Heart right ventricle (tissue), 16 donors: ENCODE measurements around the gene ITGBL1. TPM values are rescaled to one million over a fixed set of nuclear protein-coding genes. Genes with fewer than 3 reads are reported as not detected.
A peak's percentile ranks its signal among the peaks of the same experiment; 100 is the strongest.

Source experiments
- ATAC-seq, 8 donors: fragments of 200-7000 bp; cut with Tn5 transposase; one replicate each; pipeline ENCODE4 v1.9.1; 2020; ENCODE audit warnings: mild to moderate bottlenecking in 8 of 8, moderate library complexity in 8 of 8, moderate number of reproducible peaks in 1 of 8
- DNase-seq, 2 donors: peaks; one replicate each; pipeline ENCODE4 v3.0.0-alpha.2; 2020
- H3K27ac ChIP-seq, 10 donors: fragments of 200-600 bp; sonication (generic) in 2 of 10; one replicate each; pipeline versions ENCODE4 v1.5.0 to v1.8.0; 2020 to 2022; ENCODE audit warnings: mild to moderate bottlenecking in 3 of 10
- H3K27me3 ChIP-seq, 7 donors: fragments of 200-600 bp; one replicate each; pipeline ENCODE4 v1.8.0; 2021 to 2022; ENCODE audit warnings: mild to moderate bottlenecking in 2 of 7
- H3K36me3 ChIP-seq, 9 donors: fragments of 200-600 bp; sonication (generic) in 1 of 9; one replicate each; pipeline versions ENCODE4 v1.5.0 to v1.8.0; 2020 to 2022; ENCODE audit warnings: mild to moderate bottlenecking in 2 of 9
- H3K4me1 ChIP-seq, 9 donors: fragments of 200-600 bp; sonication (generic) in 1 of 9; one replicate each; pipeline versions ENCODE4 v1.5.0 to v1.8.0; 2020 to 2022; ENCODE audit warnings: mild to moderate bottlenecking in 4 of 9
- H3K4me3 ChIP-seq, 10 donors: fragments of 200-600 bp; sonication (generic) in 2 of 10; one replicate each; pipeline versions ENCODE4 v1.5.0 to v1.8.0; 2020 to 2022; ENCODE audit warnings: mild to moderate bottlenecking in 7 of 10, moderate library complexity in 2 of 10
- H3K9me3 ChIP-seq, 11 donors: fragments of 200-600 bp in 10 of 11; sonication (generic) in 2 of 11; one replicate each; pipeline versions ENCODE4 v1.5.0 to v1.8.0; 2013 to 2022; ENCODE audit warnings: mild to moderate bottlenecking in 2 of 11, control low read depth in 1 of 11, moderate library complexity in 1 of 11
- WGBS, 2 donors: extraction: QIAGEN DNeasy Blood & Tissue Kit; methylation state at CpG; one replicate each; pipeline ENCODE4 v1.1.7; 2013; ENCODE audit warnings: inconsistent platforms in 1 of 2; 5-methylcytosine and 5-hydroxymethylcytosine counted together
- intact Hi-C, 10 donors: fragments of 100-400 bp; cut with DNase I; formaldehyde crosslinking; loops; one replicate each; pipeline versions ENCODE4 v1.11.1 to v1.14.2; 2022
- polyA plus RNA-seq, 2 donors: library from polyadenylated mRNA; stranded (reverse); fragments of 200-250 nt; gene quantifications; one replicate each; pipeline ENCODE4 v1.2.3, GENCODE V29; 2013
- total RNA-seq, 10 donors: library from RNA; stranded (reverse); fragmentation: NEBNext Ultra II Directional in 3 of 10; extraction: Animal tissue kit (Norgen Biotek cat#: 25700) in 3 of 10; gene quantifications; one replicate each; pipeline versions ENCODE4 v1.2.1 to v1.2.4, GENCODE V29; 2021 to 2023
- TF ChIP-seq, protein P1 (sequence below), 9 donors: fragments of 200-600 bp; sonication (generic) in 2 of 9; IDR thresholded peaks; one replicate each; pipeline versions ENCODE4 v1.5.0 to v1.8.0; 2021 to 2022; ENCODE audit warnings: antibody characterized with exemption in 9 of 9, mild to moderate bottlenecking in 5 of 9, moderate library complexity in 1 of 9
- donor health status: Arrhythmogenic right ventricular cardiomyopathy.
- donor health status: ischemic (EF 13 %, LVEDD 7.1; RV severe dilation, severe dysfunction).
- donor health status: healthy with polysubstance abuse.
- donor health status: DM: no; HTN: yes; CAD: no.
- donor health status: DM: no; HTN: no; CAD: no.
- donor health status: ischemic (EF 25% LVEDD 6.9; RV normal size, moderate dysfunction).
- donor health status: ischemic (EF 25% LVEDD 5.7; RV mildly dilated, moderate dysfunction).
- donor health status: healthy.
- donor health status: DM: yes; HTN: yes; CAD: no.
- donor health status: Ischemic cardiomyopathy.
- donor health status: ischemic (EF 35%, LVEDD 5.7; RV mildly dilated, moderate dysfunction).
- donor health status: nonischemic (EF 11% LVEDD 7.7; RV severe dilation, severe dysfunction).
- donor health status: DM: yes; HTN: yes; CAD: no.
- donor health status: PGD.
- donor health status: ischemic (EF 29% LVEDD 5.4; RV normal size, mild dysfunction).
- donor health status: nonischemic (EF 23%, LVEDD 6.1; RV moderate dilation, normal function).

The ITGBL1 gene
- total and polyA plus RNA-seq, 12 donors, result 0.78 to 11.9 (median 4.3) TPM

DNA sequence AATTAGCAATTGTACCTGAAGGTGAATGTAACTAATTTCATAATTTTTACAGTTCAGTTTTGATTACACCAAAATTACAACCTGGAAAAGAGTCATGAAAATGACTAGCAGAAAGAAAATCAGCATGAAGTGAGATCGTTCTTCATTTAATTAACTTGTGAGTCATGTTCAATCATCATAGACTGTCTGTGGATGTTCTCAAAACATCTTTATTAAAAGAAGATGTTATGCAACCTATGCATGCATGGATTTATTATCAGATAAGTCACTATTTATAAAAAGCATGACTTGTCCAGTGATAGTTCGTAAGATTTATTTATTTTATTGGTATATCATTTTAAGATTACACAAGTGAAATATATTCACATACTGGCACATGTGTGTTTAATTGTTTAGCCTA is 245.9 kb downstream of the ITGBL1 start:
- Histone ChIP-seq H3K4me1 (peaks cover 0 to 8% (median 0%) of the 10 kb centered on the region in 9 donors), H3K27me3 (no peaks in the 10 kb centered on the region), H3K9me3 (no peaks in the 10 kb centered on the region), H3K4me3 (no peak overlapping the region), H3K27ac (no peak overlapping the region), H3K36me3 (no peaks in the 10 kb centered on the region)
- TF ChIP-seq, protein P1, sequence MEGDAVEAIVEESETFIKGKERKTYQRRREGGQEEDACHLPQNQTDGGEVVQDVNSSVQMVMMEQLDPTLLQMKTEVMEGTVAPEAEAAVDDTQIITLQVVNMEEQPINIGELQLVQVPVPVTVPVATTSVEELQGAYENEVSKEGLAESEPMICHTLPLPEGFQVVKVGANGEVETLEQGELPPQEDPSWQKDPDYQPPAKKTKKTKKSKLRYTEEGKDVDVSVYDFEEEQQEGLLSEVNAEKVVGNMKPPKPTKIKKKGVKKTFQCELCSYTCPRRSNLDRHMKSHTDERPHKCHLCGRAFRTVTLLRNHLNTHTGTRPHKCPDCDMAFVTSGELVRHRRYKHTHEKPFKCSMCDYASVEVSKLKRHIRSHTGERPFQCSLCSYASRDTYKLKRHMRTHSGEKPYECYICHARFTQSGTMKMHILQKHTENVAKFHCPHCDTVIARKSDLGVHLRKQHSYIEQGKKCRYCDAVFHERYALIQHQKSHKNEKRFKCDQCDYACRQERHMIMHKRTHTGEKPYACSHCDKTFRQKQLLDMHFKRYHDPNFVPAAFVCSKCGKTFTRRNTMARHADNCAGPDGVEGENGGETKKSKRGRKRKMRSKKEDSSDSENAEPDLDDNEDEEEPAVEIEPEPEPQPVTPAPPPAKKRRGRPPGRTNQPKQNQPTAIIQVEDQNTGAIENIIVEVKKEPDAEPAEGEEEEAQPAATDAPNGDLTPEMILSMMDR (IDR thresholded peaks at IDR 0.05), result no peak
- intact Hi-C loops, result no loop called here
- ATAC-seq (no peak), DNase-seq (no peak)
- WGBS, 2 donors, result 75 to 81% methylated on average over 2 of the region's 2 CpGs

DNA sequence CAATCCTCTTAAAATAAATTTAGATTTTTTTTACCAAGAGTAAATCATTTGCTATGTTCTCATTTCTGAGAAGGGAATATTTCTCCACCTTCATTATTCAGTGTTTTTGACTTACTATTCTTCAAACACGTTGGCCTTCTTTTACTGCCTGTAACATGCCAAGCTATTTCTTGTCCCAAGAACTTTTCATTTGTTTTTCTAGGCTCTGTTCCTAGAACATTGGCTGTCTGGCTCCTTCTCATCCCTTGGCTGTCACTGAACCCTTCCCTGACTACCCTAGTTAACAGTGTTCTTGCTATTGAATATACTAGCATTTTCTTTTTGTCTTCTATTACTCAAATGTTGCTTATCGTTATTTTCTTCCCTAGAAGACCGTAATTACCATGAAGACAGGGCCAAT is 248.1 kb downstream of the ITGBL1 start:
- Histone ChIP-seq H3K9me3 (no peaks in the 10 kb centered on the region), H3K27ac (peak overlapping the region in 3 of 10 donors; percentile 7 to 29 (median 20)), H3K4me3 (no peak overlapping the region), H3K4me1 (peaks cover 0 to 8% (median 0%) of the 10 kb centered on the region in 9 donors), H3K27me3 (peaks cover 0 to 4% (median 0%) of the 10 kb centered on the region in 7 donors), H3K36me3 (no peaks in the 10 kb centered on the region)
- TF ChIP-seq, protein P1 (IDR thresholded peaks at IDR 0.05), result no peak
- WGBS, 2 donors, result 64 to 76% methylated on average over 3 of the region's 3 CpGs
- ATAC-seq (peak; percentile 44 to 91 (median 74)), DNase-seq (peak in 1 of 2 donors; percentile 23)
- intact Hi-C loops, result no loop called here

DNA sequence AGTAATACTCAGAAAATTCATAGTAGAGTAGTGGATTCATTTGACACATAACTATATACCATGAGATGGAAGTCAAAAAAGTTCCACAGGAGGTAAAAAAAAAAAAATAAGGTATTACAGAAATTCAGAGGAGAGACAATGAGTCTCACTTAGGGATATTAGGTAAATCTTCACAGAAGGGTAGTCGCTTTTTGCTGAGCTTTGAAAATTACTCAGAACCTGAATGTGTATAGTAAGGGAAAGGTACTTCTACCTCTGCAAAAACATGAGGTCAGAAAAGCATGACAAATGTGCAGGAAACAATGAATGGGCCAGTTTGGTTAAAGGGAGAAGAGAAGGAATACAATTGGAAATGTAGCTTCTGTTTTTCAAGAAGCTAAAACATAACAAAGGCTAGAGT is 250.6 kb downstream of the ITGBL1 start:
- Histone ChIP-seq H3K27me3 (peaks cover 0 to 4% (median 0%) of the 10 kb centered on the region in 7 donors), H3K4me1 (peaks cover 0 to 13% (median 0%) of the 10 kb centered on the region in 9 donors), H3K4me3 (no peak overlapping the region), H3K27ac (no peak overlapping the region), H3K9me3 (no peaks in the 10 kb centered on the region), H3K36me3 (no peaks in the 10 kb centered on the region)
- intact Hi-C loops, result no loop called here
- ATAC-seq (no peak), DNase-seq (no peak)
- TF ChIP-seq, protein P1 (IDR thresholded peaks at IDR 0.05), result no peak
- 74 to 85% methylated on average over 1 of the region's 1 CpG for WGBS, 2 donors

DNA sequence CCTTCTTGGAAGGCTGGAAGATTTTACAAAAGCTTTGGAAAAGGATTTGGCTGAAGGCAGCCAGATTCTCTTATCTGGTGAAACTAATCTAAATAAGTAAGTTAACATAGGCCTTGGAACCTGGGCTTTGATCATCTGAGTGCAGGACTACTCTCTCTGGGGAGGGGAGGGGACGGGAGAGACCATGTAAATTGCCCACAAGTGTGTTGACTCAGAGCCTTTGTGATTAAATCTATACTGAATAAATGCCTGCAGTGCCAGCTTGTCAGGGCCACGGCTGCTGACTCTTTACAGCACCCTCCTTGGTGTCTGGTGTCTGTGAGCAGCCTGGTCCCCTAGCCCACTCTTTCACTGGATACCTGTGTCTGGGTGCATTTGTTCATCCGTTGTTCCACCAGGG is 251.4 kb downstream of the ITGBL1 start:
- TF ChIP-seq, protein P1 (IDR thresholded peaks at IDR 0.05), result no peak

More for the DNA sequence above, 251.4 kb downstream of the ITGBL1 start:
- intact Hi-C loops, result no loop called here
- H3K4me3 ChIP-seq, result no peak overlapping the region
- WGBS, 2 donors, result 40 to 54% methylated on average over 3 of the region's 3 CpGs
- H3K4me1 ChIP-seq, result peaks cover 0 to 13% (median 0%) of the 10 kb centered on the region in 9 donors
- H3K9me3 ChIP-seq, result no peaks in the 10 kb centered on the region
- H3K27me3 ChIP-seq, result peaks cover 0 to 6% (median 0%) of the 10 kb centered on the region in 7 donors
- DNase-seq (no peak), ATAC-seq (no peak)
- H3K27ac ChIP-seq, result no peak overlapping the region
- no peaks in the 10 kb centered on the region for H3K36me3 ChIP-seq
